BJ (cell line): Measurements from ENCODE around the gene SEC24C. TPM values are rescaled to one million over a fixed set of nuclear protein-coding genes. Genes with fewer than 3 reads are reported as not detected.

Source experiments
- CTCF ChIA-PET: fragments of 350-600 bp; formaldehyde crosslinking; extraction: SDS; loops from one replicate; lab custom pipeline; 2021; ENCODE audit warnings: antibody characterized with exemption, inconsistent platforms; lab: Yijun Ruan, JAX
- POLR2A ChIA-PET: fragments of 300-600 bp; sonication (Branson Sonifier 250); formaldehyde crosslinking; extraction: SDS; loops from one replicate; lab custom pipeline; 2021; ENCODE audit warnings: antibody characterized with exemption; lab: Charles Lee
- DNase-seq: peaks from one replicate; pipeline ENCODE4 v3.0.0-alpha.2; 2011; ENCODE audit warnings: low read depth
- H3K27me3 ChIP-seq: 2 replicates; pipeline ENCODE4 v1.6.0; 2011; ENCODE audit warnings: low read length; ENCODE audit not compliant: control insufficient read depth, insufficient read depth
- H3K36me3 ChIP-seq: 2 replicates; pipeline ENCODE4 v1.5.1; 2011; ENCODE audit warnings: low read length; ENCODE audit not compliant: control insufficient read depth, insufficient read depth
- H3K4me3 ChIP-seq: 2 replicates; pipeline ENCODE4 v1.5.1; 2011; ENCODE audit warnings: low read depth, mild to moderate bottlenecking, control low read depth, low read length
- CTCF ChIP-seq: IDR thresholded peaks from 2 replicates; pipeline ENCODE4 v1.5.1; 2011; ENCODE audit warnings: low read depth, mild to moderate bottlenecking, control low read depth, inconsistent platforms, low read length, moderate library complexity; ENCODE audit not compliant: insufficient read depth
- polyA plus RNA-seq: library from polyadenylated mRNA; depleted of rRNA; stranded (reverse); fragments of >200 nt; gene quantifications from 2 replicates; pipeline ENCODE4 v1.2.3, GENCODE V29; 2011; rRNA removed
- small RNA-seq: library from RNA; depleted of rRNA; stranded (forward); fragments of <200 nt; gene quantifications from one replicate; pipeline ENCODE3, GENCODE V24; 2012; ENCODE audit warnings: low replicate concordance, low read depth; ENCODE audit not compliant: insufficient read length

The SEC24C gene
- polyA plus RNA-seq, 1 experiment: 92.2 TPM

DNA sequence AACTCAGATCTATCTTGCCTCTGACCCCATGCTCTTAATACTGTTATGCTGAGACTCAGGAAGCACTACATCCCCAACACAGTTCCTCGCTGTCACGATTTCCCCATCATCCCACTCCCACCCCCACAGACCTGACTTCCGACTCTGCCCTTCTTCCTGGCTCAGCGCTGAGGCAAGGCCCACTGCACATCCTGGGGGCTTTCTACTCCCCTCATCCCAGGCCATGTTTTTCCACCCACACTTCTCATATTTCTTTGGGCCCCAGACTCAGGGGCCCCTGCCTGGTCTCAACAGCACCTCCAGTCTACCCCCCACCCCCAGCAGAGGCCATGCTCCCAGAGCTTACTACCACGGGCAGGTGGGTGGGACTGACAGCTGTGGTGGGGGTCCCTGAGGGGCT is 74.9 kb downstream of the SEC24C start:
- TF ChIP-seq CTCF: no peak
- H3K4me3 ChIP-seq: no peak overlapping the region
- POLR2A ChIA-PET: no interaction called here
- peaks cover 11% of the 10 kb centered on the region for H3K36me3 ChIP-seq
- DNase-seq: no peak
- CTCF ChIA-PET: interaction anchor here (0.7 to 1.5 kb wide), 4 partner anchors 14 to 61 kb away, joined by 4 to 7 read pairs (median 6); no protein-coding TSS in a partner anchor
- no peaks in the 10 kb centered on the region for H3K27me3 ChIP-seq

- Histone ChIP-seq H3K27me3 (no peaks in the 10 kb centered on the region), H3K4me3 (no peak overlapping the region), H3K36me3 (peaks cover 14% of the 10 kb centered on the region)
- CTCF ChIA-PET: interaction anchor here (1.2 to 1.5 kb wide), 3 partner anchors 13 to 23 kb away, joined by 4 to 7 read pairs (median 5); no protein-coding TSS in a partner anchor
- TF ChIP-seq CTCF: no peak
- POLR2A ChIA-PET: no interaction called here
- no peak for DNase-seq
Observed at GRCh38 chr10:73819513-73820093, 75.4 kb downstream of the SEC24C start.

Small RNA genes within 50 kb of the gene (small RNA-seq; reads per million reads assigned to genes)
- gene AC022400.4: not detected
- not detected for gene AC022400.9
- not detected for gene RNA5SP320
- gene ZSWIM8-AS1: not detected

Other genes with a start within 250 kb of the SEC24C start
- 11.7 and 18.6 TPM in 2 replicates for gene PPP3CB, start 248.3 kb upstream of the SEC24C start, polyA plus RNA-seq
- 13.7 and 13.9 TPM in 2 replicates for gene USP54, start 153.0 kb upstream of the SEC24C start, polyA plus RNA-seq
- 8.3 and 9.6 TPM in 2 replicates for gene MYOZ1, start 102.9 kb upstream of the SEC24C start, polyA plus RNA-seq
- 0.04 and 0.05 TPM in 2 replicates for gene SYNPO2L, start 88.3 kb upstream of the SEC24C start, polyA plus RNA-seq
- 3.3 and 4.0 TPM in 2 replicates for gene AGAP5, start 46.3 kb upstream of the SEC24C start, polyA plus RNA-seq
- gene CHCHD1, start 37.7 kb downstream of the SEC24C start, polyA plus RNA-seq: 14.3 and 35.4 TPM in 2 replicates
- 39.3 and 82.0 TPM in 2 replicates for gene ZSWIM8, start 41.2 kb downstream of the SEC24C start, polyA plus RNA-seq
- gene NDST2, start 67.2 kb downstream of the SEC24C start, polyA plus RNA-seq: 19.9 and 27.2 TPM in 2 replicates
- gene CAMK2G, start 130.2 kb downstream of the SEC24C start, polyA plus RNA-seq: 32.5 and 43.8 TPM in 2 replicates
- gene PLAU, start 166.8 kb downstream of the SEC24C start, polyA plus RNA-seq: 25.2 and 37.2 TPM in 2 replicates